ENCODE results near the gene ACYP2. TPM values are rescaled to one million over a fixed set of nuclear protein-coding genes. Genes with fewer than 3 reads are reported as not detected.
"Not testable (repeated sequence)": the region's sequence is repeated elsewhere in the genome, so short reads cannot be mapped to it uniquely, and the experiment has no call there.

ACYP2 gene
- total RNA-seq, 4 donors from 2014 or later = 10.3 to 44.3 (median 21.7) TPM

DNA sequence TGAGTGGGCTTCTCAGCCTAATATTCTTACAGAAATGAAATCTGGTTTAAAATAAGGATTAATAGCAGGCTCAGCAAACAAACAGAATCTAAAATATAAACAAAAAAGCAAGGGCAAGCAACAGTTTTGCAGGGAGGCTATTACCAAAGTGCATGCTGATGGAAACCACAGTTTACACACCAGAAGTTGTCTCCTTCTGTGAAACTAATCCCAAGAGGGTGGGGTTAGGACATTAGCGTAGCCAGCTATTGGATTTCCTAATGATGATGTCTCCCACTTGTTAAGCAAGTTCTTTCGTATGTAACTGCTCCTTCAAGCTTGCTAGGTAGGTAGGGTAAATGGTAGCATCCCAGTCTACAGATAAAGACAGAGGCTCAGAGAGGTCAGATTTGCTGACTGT lies 205.6 kb downstream of the ACYP2 start:
- Histone ChIP-seq H3K27ac (no peak overlapping the region), H3K9me3 (no peaks in the 10 kb centered on the region), H3K36me3 (no peaks in the 10 kb centered on the region), H3K4me3 (no peak overlapping the region), H3K27me3 (no peaks in the 10 kb centered on the region), H3K4me1 (no peaks in the 10 kb centered on the region)
- TF ChIP-seq POLR2A (IDR thresholded peaks at IDR 0.05) = no peak
- TF ChIP-seq, protein P1, sequence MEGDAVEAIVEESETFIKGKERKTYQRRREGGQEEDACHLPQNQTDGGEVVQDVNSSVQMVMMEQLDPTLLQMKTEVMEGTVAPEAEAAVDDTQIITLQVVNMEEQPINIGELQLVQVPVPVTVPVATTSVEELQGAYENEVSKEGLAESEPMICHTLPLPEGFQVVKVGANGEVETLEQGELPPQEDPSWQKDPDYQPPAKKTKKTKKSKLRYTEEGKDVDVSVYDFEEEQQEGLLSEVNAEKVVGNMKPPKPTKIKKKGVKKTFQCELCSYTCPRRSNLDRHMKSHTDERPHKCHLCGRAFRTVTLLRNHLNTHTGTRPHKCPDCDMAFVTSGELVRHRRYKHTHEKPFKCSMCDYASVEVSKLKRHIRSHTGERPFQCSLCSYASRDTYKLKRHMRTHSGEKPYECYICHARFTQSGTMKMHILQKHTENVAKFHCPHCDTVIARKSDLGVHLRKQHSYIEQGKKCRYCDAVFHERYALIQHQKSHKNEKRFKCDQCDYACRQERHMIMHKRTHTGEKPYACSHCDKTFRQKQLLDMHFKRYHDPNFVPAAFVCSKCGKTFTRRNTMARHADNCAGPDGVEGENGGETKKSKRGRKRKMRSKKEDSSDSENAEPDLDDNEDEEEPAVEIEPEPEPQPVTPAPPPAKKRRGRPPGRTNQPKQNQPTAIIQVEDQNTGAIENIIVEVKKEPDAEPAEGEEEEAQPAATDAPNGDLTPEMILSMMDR (IDR thresholded peaks at IDR 0.05) = no peak
- no peak for DNase-seq
- intact Hi-C loops (cut with DNase I; ENCODE audit: low total_unique reads) = no loop called here

DNA sequence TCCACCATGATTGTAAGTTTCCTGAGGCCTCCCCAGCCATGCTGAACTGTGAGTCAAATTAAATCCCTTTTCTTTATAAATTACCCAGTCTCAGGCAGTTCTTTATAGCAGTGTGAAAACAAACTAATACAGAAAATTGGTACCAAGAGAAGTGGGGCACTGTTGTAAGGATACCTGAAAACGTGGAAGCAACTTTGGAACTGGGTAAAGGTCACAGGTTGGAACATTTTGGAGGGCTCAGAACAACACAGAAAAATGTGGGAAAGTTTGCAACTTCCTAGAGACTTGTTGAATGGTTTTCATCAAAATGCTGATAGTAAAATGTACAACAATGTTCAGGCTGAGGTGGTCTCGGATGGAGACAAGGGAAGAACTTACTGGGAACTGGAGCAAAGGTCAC lies 209.1 kb downstream of the ACYP2 start:
- H3K36me3 ChIP-seq; DNase-seq; H3K4me3 ChIP-seq; H3K27ac ChIP-seq; H3K4me1 ChIP-seq; H3K9me3 ChIP-seq; intact Hi-C loops (cut with DNase I; ENCODE audit: low total_unique reads); H3K27me3 ChIP-seq: not testable (repeated sequence)

DNA sequence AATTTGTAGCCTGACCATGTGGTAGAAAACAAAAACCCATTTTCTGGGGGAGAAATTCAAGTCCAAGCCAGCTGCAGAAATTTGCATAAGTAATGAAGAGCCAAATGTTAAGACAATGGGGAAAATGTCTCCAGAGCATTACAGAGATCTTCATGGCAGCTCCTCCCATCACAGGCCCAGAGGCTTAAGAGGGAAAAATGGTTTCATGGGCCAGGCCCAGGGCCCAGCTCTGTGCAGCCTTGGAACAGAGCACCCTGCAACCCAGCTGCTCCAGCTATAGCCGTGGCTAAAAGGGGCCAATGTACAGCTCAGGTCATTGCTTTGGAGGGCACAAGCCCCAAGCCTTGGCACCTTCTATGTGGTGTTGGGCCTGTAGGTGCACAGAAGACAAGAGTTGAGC lies 209.7 kb downstream of the ACYP2 start:
- H3K9me3 ChIP-seq = no peaks in the 10 kb centered on the region
- H3K27me3 ChIP-seq = no peaks in the 10 kb centered on the region
- H3K27ac ChIP-seq = no peak overlapping the region
- intact Hi-C loops (cut with DNase I; ENCODE audit: low total_unique reads) = no loop called here
- TF ChIP-seq, protein P1 (IDR thresholded peaks at IDR 0.05) = no peak
- TF ChIP-seq POLR2A (IDR thresholded peaks at IDR 0.05) = no peak
- H3K4me3 ChIP-seq = no peak overlapping the region
- DNase-seq = no peak
- no peaks in the 10 kb centered on the region for H3K36me3 ChIP-seq
- H3K4me1 ChIP-seq = no peaks in the 10 kb centered on the region

DNA sequence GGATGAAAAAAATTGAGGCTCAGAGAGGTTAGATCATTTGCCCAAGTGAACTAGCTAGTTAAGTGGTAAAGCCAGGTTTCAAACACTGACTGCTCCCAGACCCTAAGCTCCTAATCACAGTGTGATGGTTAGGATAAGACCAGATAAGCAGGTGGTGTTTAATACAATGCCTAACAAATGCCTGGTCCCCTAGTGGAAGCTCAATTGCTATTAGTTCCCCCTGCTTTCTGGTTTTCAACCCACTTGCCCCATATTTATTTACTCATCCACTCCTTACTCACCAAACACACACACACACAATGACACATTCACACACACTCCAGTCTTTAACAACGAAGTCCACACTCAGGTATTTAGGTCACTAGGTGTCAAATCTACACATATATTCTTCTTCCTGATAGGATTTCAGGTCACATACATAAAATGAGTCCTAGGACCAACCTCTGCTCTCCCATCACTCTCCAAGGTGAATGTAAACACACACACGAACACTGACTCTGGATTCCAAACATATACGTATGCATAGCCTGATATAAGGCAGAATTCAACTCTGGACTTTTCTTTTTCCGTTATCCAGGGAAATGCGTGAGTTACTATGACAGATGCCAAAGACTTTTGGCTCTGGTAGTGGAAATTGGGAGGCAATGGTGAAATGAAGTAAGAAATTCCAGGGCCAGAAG lies 214.2 kb downstream of the ACYP2 start:
- TF ChIP-seq, protein P1 (IDR thresholded peaks at IDR 0.05) = no peak
- no peak for TF ChIP-seq POLR2A (IDR thresholded peaks at IDR 0.05)
- peak overlapping the region; percentile 88 for H3K27ac ChIP-seq
- no peaks in the 10 kb centered on the region for H3K4me1 ChIP-seq
- H3K4me3 ChIP-seq = peak overlapping the region; percentile 51 to 58
- no peak for DNase-seq
- H3K36me3 ChIP-seq = no peaks in the 10 kb centered on the region
- no peaks in the 10 kb centered on the region for H3K9me3 ChIP-seq
- no peaks in the 10 kb centered on the region for H3K27me3 ChIP-seq
- intact Hi-C loops (cut with DNase I; ENCODE audit: low total_unique reads) = no loop called here

DNA sequence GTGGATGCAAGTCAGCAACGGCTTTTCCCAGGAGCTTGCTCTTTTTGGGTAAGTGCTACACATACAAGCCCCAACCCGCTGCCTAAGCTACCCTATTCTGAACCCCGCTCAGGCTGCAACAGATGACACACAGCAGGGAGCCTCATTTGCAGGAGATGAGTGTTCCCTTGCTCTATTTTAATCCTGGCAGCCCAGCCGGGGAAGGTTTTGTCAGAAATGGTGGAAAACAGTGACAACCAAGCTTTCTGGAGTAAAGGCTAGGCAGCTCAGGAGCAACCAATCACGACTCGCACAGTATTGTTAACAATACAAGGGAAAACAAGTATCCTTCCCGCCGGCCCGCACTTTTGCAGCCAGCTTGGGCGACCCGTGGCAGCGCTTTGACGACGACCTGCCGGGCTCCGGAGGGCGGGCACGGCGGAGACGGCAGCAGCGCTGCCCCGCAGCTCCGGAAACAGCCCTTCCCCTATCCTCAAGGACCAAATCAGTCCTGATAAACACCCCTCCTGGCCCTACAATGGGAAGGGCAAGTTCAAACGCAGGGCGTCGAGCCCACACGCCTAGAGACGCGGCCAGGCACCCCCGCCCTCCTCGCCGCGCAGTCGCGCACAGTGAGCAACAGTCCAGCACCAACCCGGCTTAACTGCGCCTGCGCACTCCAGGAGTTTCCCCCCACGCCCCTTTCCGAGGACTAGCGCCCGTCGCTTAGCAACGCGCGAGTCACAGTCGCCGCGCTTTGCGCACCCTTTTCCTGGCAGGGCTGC lies 214.9 kb downstream of the ACYP2 start:
- H3K36me3 ChIP-seq = no peaks in the 10 kb centered on the region
- DNase-seq = peak; percentile 96
- no peaks in the 10 kb centered on the region for H3K4me1 ChIP-seq
- H3K4me3 ChIP-seq = peak overlapping the region; percentile 51 to 58
- TF ChIP-seq POLR2A (IDR thresholded peaks at IDR 0.05) = peak; percentile 72 to 92
- TF ChIP-seq, protein P1 (IDR thresholded peaks at IDR 0.05) = peak in 1 of 4 experiments; percentile 11
- intact Hi-C loops (cut with DNase I; ENCODE audit: low total_unique reads) = no loop called here
- H3K27ac ChIP-seq = peak overlapping the region; percentile 88
- H3K9me3 ChIP-seq = no peaks in the 10 kb centered on the region
- no peaks in the 10 kb centered on the region for H3K27me3 ChIP-seq
